ENCODE measurements around the gene SGIP1. TPM values are rescaled to one million over a fixed set of nuclear protein-coding genes. Genes with fewer than 3 reads are reported as not detected.

SGIP1 gene
- total RNA-seq, 1 experiment from 2014 or later = 8.5 TPM

GRCh38 chr1:66546047-66546810 is 12.3 kb downstream of the SGIP1 start:
- in situ Hi-C loops (cut with HindIII; ENCODE audit: low pct_unique_long_range_greater_than_20kb, low sequenced_read_pairs) = no loop called here
- DNase-seq (ENCODE audit: low read depth) = no peak

DNA sequence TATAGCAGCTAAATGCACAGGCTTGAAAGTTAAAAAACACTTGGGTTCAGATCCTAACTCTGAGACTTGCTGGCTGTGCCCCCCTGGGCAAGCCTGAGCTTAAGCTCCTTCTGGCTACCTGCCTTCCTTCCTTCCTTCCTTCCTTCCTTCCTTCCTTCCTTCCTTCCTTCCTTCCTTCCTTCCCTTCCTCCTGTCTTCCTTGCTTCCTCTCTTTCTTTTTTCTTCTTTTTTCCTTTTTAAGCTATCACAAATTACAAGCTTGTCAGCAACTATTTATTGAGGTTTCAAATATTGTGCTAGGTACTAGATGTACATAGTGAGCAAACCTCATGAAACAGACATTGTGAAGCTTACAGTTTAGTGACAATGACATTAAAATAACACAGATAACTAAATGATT is 15.1 kb downstream of the SGIP1 start:
- in situ Hi-C loops (cut with HindIII; ENCODE audit: low pct_unique_long_range_greater_than_20kb, low sequenced_read_pairs) = no loop called here
- no peak for DNase-seq (ENCODE audit: low read depth)

- in situ Hi-C loops (cut with HindIII; ENCODE audit: low pct_unique_long_range_greater_than_20kb, low sequenced_read_pairs) = no loop called here
Observed at GRCh38 chr1:66550243-66550642, 16.3 kb downstream of the SGIP1 start.

DNA sequence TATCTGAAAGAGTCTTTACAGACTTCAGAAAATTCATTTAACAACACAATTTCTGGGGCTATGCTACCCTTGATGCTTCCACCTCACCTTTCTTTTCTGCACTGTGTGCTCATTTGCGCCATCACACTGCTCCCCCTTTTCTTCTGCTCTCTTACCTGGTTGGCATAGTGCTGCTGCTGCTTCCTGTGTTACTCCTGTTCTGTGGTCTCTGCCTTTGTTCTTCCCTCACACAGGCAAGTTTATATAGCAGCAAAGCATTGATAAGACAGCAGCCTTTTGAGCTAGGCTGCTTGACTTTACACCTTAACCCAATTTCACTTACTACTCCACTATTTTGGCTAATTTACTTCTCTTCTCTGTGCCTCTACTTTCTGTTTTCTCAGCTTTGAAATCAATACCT is 18.3 kb downstream of the SGIP1 start:
- in situ Hi-C loops (cut with HindIII; ENCODE audit: low pct_unique_long_range_greater_than_20kb, low sequenced_read_pairs) = no loop called here
- no peak for DNase-seq (ENCODE audit: low read depth)

More at GRCh38 chr1:66550243-66550642, 16.3 kb downstream of the SGIP1 start:
- DNase-seq (ENCODE audit: low read depth) = no peak

DNA sequence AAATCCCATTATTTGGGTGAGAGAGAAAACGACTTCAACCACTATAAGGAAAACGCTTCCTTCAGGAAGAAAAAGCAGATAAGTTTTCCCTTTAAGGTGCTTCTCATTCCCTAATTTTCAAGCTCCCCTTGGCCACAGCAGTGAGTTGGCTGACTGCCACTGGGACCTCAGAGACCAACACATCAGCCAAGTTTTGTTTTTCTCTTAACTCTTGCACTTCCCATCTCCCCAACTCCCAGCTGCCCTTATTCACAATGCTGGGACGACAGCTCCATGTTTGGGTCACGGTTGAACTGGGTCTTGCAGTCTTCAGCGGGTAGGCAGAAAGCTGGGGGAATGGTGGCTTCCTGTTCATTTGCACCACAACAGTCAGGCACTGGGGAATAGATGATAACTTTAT is 18.9 kb downstream of the SGIP1 start:
- in situ Hi-C loops (cut with HindIII; ENCODE audit: low pct_unique_long_range_greater_than_20kb, low sequenced_read_pairs) = no loop called here
- DNase-seq (ENCODE audit: low read depth) = no peak

DNA sequence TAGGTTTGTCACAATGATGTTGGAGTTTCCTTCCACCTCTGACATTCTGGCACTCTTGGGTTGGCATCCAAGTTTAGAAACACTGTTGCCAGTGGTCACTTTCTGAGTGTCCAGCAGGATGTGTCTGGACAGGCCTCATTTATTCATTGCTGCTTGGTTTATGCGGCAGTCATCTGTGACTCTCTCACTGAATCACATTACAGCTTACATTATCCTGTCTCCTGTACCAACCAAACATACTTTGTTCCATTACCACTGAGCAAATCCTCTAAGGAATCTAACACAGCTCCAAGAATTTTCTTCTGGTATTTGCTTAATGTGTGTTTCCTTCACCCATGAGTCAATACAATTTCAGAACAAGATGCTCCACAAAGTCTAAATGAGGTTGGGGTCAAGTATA is 19.9 kb downstream of the SGIP1 start:
- in situ Hi-C loops (cut with HindIII; ENCODE audit: low pct_unique_long_range_greater_than_20kb, low sequenced_read_pairs) = no loop called here
- peak; percentile 81 for DNase-seq (ENCODE audit: low read depth)

DNA sequence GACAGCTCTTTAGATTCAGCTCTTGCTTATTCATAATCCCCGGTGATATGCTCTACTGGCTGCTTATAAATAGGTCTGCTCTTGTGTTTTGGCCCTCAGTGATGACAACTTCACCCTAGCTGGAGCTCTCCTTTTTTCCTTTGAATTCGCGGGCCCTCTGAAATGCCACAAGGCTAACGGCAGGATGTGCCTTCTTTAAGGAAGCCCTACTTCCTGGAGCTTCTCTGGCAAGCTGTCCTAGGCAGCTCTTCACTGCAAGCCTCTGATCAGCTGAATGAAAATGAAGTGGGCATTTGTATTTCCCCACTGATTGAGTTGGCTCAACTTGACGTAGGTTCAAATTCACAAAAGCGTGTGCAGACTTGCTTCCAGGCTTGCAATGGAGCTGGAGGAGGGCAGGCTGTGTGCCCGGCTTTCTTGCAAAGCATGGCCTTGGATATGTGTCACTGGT is 22.2 kb downstream of the SGIP1 start:
- DNase-seq (ENCODE audit: low read depth) = peak; percentile 67
- in situ Hi-C loops (cut with HindIII; ENCODE audit: low pct_unique_long_range_greater_than_20kb, low sequenced_read_pairs) = no loop called here

GRCh38 chr1:66557157-66557556 is 23.2 kb downstream of the SGIP1 start:
- in situ Hi-C loops (cut with HindIII; ENCODE audit: low pct_unique_long_range_greater_than_20kb, low sequenced_read_pairs) = no loop called here
- DNase-seq (ENCODE audit: low read depth) = no peak

GRCh38 chr1:66559517-66559916 is 25.6 kb downstream of the SGIP1 start:
- no peak for DNase-seq (ENCODE audit: low read depth)
- in situ Hi-C loops (cut with HindIII; ENCODE audit: low pct_unique_long_range_greater_than_20kb, low sequenced_read_pairs) = no loop called here

- no peak for DNase-seq (ENCODE audit: low read depth)
- in situ Hi-C loops (cut with HindIII; ENCODE audit: low pct_unique_long_range_greater_than_20kb, low sequenced_read_pairs) = no loop called here
Observed at GRCh38 chr1:66562561-66562960, 28.6 kb downstream of the SGIP1 start.

DNA sequence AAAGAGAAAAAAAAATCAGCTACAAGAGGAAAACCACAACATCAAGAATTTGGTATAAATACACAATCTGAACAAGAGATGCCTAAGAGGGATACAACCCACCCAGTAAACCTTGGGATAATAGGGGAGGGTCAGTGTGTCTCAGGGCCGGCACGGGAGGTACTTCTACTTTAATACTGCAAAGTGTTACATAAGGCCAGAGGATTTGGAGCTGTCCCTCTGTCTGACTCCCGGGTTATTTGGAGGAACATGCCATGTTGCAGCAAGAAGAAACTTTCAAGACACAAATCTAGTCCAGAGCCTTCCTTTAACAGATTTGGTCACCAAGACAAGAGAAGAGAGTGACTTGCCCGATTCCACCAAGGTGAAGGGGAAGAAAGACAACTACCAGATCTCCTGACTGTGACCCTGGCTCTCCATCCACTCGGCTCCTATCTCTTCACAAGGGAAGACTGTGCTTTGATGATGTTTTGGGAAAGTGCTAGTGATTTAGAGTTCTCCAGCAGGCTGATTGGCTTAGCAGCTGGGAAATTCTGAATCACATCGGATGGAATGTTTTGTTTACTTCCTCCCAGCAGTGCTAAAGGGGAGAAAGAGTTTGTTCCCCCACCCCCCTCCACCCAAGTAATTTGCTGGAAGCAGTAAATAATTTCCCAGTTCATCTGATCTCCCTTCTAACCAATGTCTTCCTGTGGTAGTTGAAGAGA is 29.3 kb downstream of the SGIP1 start:
- DNase-seq (ENCODE audit: low read depth) = peak; percentile 80
- in situ Hi-C loops (cut with HindIII; ENCODE audit: low pct_unique_long_range_greater_than_20kb, low sequenced_read_pairs) = no loop called here

GRCh38 chr1:66563941-66564630 is 30.1 kb downstream of the SGIP1 start:
- peak; percentile 92 for DNase-seq (ENCODE audit: low read depth)
- in situ Hi-C loops (cut with HindIII; ENCODE audit: low pct_unique_long_range_greater_than_20kb, low sequenced_read_pairs) = no loop called here

DNA sequence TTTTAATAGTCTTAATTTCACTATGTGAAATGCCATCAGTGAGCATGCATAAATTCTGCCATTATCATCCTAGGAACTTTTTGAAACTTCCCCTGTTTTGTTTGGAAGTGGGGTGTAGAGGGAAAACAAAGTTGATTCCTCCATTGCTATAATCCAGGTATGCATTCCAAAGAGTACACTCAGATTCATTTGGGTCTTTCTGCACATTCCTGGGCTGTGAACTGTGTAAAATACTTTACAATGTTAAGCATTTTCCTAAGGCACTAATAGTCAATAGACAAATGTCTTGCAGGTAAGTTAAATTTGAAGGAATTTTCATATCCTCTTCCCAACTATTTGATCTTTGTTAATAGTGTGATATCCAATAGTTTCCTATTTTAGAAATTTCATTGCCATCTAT is 36.2 kb downstream of the SGIP1 start:
- DNase-seq (ENCODE audit: low read depth) = no peak
- in situ Hi-C loops (cut with HindIII; ENCODE audit: low pct_unique_long_range_greater_than_20kb, low sequenced_read_pairs) = no loop called here

GRCh38 chr1:66571789-66572188 is 37.8 kb downstream of the SGIP1 start:
- DNase-seq (ENCODE audit: low read depth) = peak; percentile 33
- in situ Hi-C loops (cut with HindIII; ENCODE audit: low pct_unique_long_range_greater_than_20kb, low sequenced_read_pairs) = no loop called here

- in situ Hi-C loops (cut with HindIII; ENCODE audit: low pct_unique_long_range_greater_than_20kb, low sequenced_read_pairs) = no loop called here
- DNase-seq (ENCODE audit: low read depth) = no peak
Observed at GRCh38 chr1:66575739-66576138, 41.8 kb downstream of the SGIP1 start.

GRCh38 chr1:66576645-66577044 is 42.7 kb downstream of the SGIP1 start:
- DNase-seq (ENCODE audit: low read depth) = no peak
- in situ Hi-C loops (cut with HindIII; ENCODE audit: low pct_unique_long_range_greater_than_20kb, low sequenced_read_pairs) = no loop called here

- no peak for DNase-seq (ENCODE audit: low read depth)
- in situ Hi-C loops (cut with HindIII; ENCODE audit: low pct_unique_long_range_greater_than_20kb, low sequenced_read_pairs) = no loop called here
Observed at GRCh38 chr1:66578841-66579240, 44.9 kb downstream of the SGIP1 start.

- in situ Hi-C loops (cut with HindIII; ENCODE audit: low pct_unique_long_range_greater_than_20kb, low sequenced_read_pairs) = no loop called here
- no peak for DNase-seq (ENCODE audit: low read depth)
Observed at GRCh38 chr1:66580081-66580480, 46.1 kb downstream of the SGIP1 start.

GRCh38 chr1:66583021-66583420 is 49.1 kb downstream of the SGIP1 start:
- no peak for DNase-seq (ENCODE audit: low read depth)
- in situ Hi-C loops (cut with HindIII; ENCODE audit: low pct_unique_long_range_greater_than_20kb, low sequenced_read_pairs) = no loop called here

Measured in Caki2 (cell line).